HepG2 (cell line): ENCODE data around the gene LRP5. TPM values are rescaled to one million over a fixed set of nuclear protein-coding genes. Genes with fewer than 3 reads are reported as not detected.
A peak's percentile ranks its signal among the peaks of the same experiment; 100 is the strongest.

Experiments
- ATAC-seq: fragments of 200-7000 bp; cut with Tn5 transposase; 3 replicates; pipeline ENCODE4 v1.9.1; 2020; ENCODE audit warnings: mild to moderate bottlenecking, moderate library complexity
- BruUV-seq: library from RNA; stranded (reverse); fragments of 400-500 nt; replicated peaks from 2 replicates; lab custom pipeline; 2021; lab: Mats Ljungman, UMichigan
- CTCF ChIA-PET: fragments of 300-600 bp; formaldehyde crosslinking; extraction: SDS; loops from one replicate; lab custom pipeline; 2021; ENCODE audit warnings: low total read pairs, inconsistent platforms, low intra/inter-chr PET ratio; lab: Yijun Ruan, JAX
- POLR2A ChIA-PET: fragments of 350-600 bp; sonication (Branson Sonifier 250); formaldehyde crosslinking; loops from one replicate; lab custom pipeline; 2020; ENCODE audit warnings: antibody characterized with exemption, inconsistent platforms; lab: Yijun Ruan, JAX
- DNase-seq: peaks from one replicate; pipeline ENCODE4 v3.0.0-alpha.2; 2015; ENCODE audit warnings: low spot score
- FAIRE-seq: peaks from 3 replicates; lab custom pipeline; 2011; peaks lifted over from hg19 to GRCh38; lab: Jason Lieb, UNC
- H2AFZ ChIP-seq: one replicate; pipeline ENCODE4 v1.6.1; 2011; ENCODE audit warnings: low read length, inconsistent platforms
- H3K27ac ChIP-seq: fragments of 300-600 bp; 3 replicates; pipeline ENCODE4 v1.8.0; 2011; ENCODE audit warnings: mixed run types, mild to moderate bottlenecking, mixed read lengths, low read length, inconsistent platforms; ENCODE audit not compliant: insufficient read depth; ENCODE audit errors: extremely low read length
- H3K27me3 ChIP-seq, 2 experiments: fragments of 200-600 bp in 1 of 2; 2 replicates in 1 of 2; 3 replicates in 1 of 2; pipeline versions ENCODE4 v1.6.0 to v1.8.0; 2011; ENCODE audit warnings: low read length in 2 of 2, mild to moderate bottlenecking in 2 of 2, moderate library complexity in 2 of 2, inconsistent platforms in 1 of 2; ENCODE audit not compliant: insufficient read depth in 2 of 2, control insufficient read depth in 1 of 2
- H3K36me3 ChIP-seq, 2 experiments: fragments of 200-600 bp in 1 of 2; replicated peaks in 1 of 2; 2 replicates in 1 of 2; 3 replicates in 1 of 2; pipeline versions ENCODE4 v1.5.1 to v1.8.0; 2011; ENCODE audit warnings: low read length in 2 of 2, inconsistent platforms in 1 of 2; ENCODE audit not compliant: insufficient read depth in 2 of 2, control insufficient read depth in 1 of 2
- H3K4me1 ChIP-seq: 2 replicates; pipeline ENCODE4 v1.5.1; 2012; ENCODE audit warnings: low read length, inconsistent platforms; ENCODE audit not compliant: insufficient read depth
- H3K4me2 ChIP-seq: 2 replicates; pipeline ENCODE4 v1.6.0; 2011; ENCODE audit warnings: low read depth, low read length, inconsistent platforms
- H3K4me3 ChIP-seq, 3 experiments: fragments of 200-600 bp in 1 of 3; sonication (generic), shearing (Covaris generic) in 1 of 3; replicated peaks in 1 of 3; 2 replicates each; pipeline ENCODE4 v1.5.1; 2011 to 2016; ENCODE audit warnings: low read length in 3 of 3, inconsistent platforms in 2 of 3, low read depth in 2 of 3, mild to moderate bottlenecking in 2 of 3, control low read depth in 1 of 3, mixed read lengths in 1 of 3; ENCODE audit not compliant: insufficient read depth in 1 of 3
- H3K79me2 ChIP-seq: one replicate; pipeline ENCODE4 v1.6.1; 2011; ENCODE audit warnings: low read length, inconsistent platforms; ENCODE audit not compliant: insufficient read depth
- H3K9ac ChIP-seq: 2 replicates; pipeline ENCODE4 v1.6.0; 2011; ENCODE audit warnings: mild to moderate bottlenecking, low read depth, low read length, inconsistent platforms; ENCODE audit not compliant: insufficient read depth
- H3K9me3 ChIP-seq: 2 replicates; pipeline ENCODE4 v1.5.1; 2012; ENCODE audit warnings: mild to moderate bottlenecking, low read length
- H4K20me1 ChIP-seq: 2 replicates; pipeline ENCODE4 v1.6.0; 2011; ENCODE audit warnings: inconsistent platforms, mild to moderate bottlenecking, low read length, moderate library complexity; ENCODE audit not compliant: insufficient read depth
- AGO2 ChIP-seq: fragments of 200-400 bp; formaldehyde crosslinking; optimal IDR thresholded peaks from 2 replicates; pipeline ENCODE3; 2017; ENCODE audit warnings: mild to moderate bottlenecking, low read depth, low read length, moderate library complexity
- CCDC6 ChIP-seq: sonication (generic); formaldehyde crosslinking; IDR thresholded peaks from 2 replicates; pipeline ENCODE4 v1.8.1; 2022; ENCODE audit warnings: mild to moderate bottlenecking, missing genetic modification reagents, moderate library complexity
- KAT2B ChIP-seq: fragments of 150-350 bp; IDR thresholded peaks from 2 replicates; pipeline ENCODE4 v1.6.1; 2014; ENCODE audit warnings: low read depth, low read length, borderline replicate concordance
- KDM3A ChIP-seq: IDR thresholded peaks from 2 replicates; pipeline ENCODE4 v1.6.1; 2018; ENCODE audit warnings: low read depth, missing compliant biosample characterization
- PCBP1 ChIP-seq: fragments of 200-400 bp; formaldehyde crosslinking; IDR thresholded peaks from 2 replicates; pipeline ENCODE4 v1.6.1; 2017; ENCODE audit warnings: mild to moderate bottlenecking, low read depth, low read length, borderline replicate concordance
- RBM22 ChIP-seq: fragments of 200-400 bp; formaldehyde crosslinking; optimal IDR thresholded peaks from 2 replicates; pipeline ENCODE3; 2017; ENCODE audit warnings: mild to moderate bottlenecking, low read length, moderate library complexity
- RXRA ChIP-seq: sonication (generic); formaldehyde crosslinking; IDR thresholded peaks from 2 replicates; pipeline ENCODE4 v1.5.1; 2020; ENCODE audit warnings: missing genetic modification reagents
- TFE3 ChIP-seq: IDR thresholded peaks from 2 replicates; pipeline ENCODE4 v1.6.1; 2016
- THYN1 ChIP-seq: sonication (generic); formaldehyde crosslinking; IDR thresholded peaks from 2 replicates; pipeline ENCODE4 v1.8.1; 2023; ENCODE audit warnings: low read depth, mild to moderate bottlenecking, moderate library complexity, missing genetic modification reagents, borderline replicate concordance
- TMF1 ChIP-seq: sonication (generic); formaldehyde crosslinking; IDR thresholded peaks from 2 replicates; pipeline ENCODE4 v1.8.1; 2022; ENCODE audit warnings: low read depth, missing genetic modification reagents
- TSC22D2 ChIP-seq: sonication (generic); formaldehyde crosslinking; IDR thresholded peaks from 2 replicates; pipeline ENCODE4 v1.5.1; 2020; ENCODE audit warnings: missing genetic modification reagents, mild to moderate bottlenecking, borderline replicate concordance
- ZBTB38 ChIP-seq: sonication (generic); formaldehyde crosslinking; IDR thresholded peaks from 2 replicates; pipeline ENCODE4 v1.5.1; 2020; ENCODE audit warnings: mild to moderate bottlenecking, missing genetic modification reagents
- ZBTB7A ChIP-seq: sonication (generic); formaldehyde crosslinking; IDR thresholded peaks from 2 replicates; pipeline ENCODE4 v1.8.0; 2022; ENCODE audit warnings: mild to moderate bottlenecking, missing genetic modification reagents
- ZNF839 ChIP-seq: sonication (generic); formaldehyde crosslinking; IDR thresholded peaks from 2 replicates; pipeline ENCODE4 v1.4.0; 2020; ENCODE audit warnings: missing genetic modification reagents, mild to moderate bottlenecking, borderline replicate concordance
- ZZZ3 ChIP-seq: sonication (generic); formaldehyde crosslinking; IDR thresholded peaks from 2 replicates; pipeline ENCODE4 v1.4.0; 2020; ENCODE audit warnings: missing genetic modification reagents, mild to moderate bottlenecking, borderline replicate concordance
- WGBS: methylation state at CpG from one replicate; pipeline ENCODE4 v1.1.6; 2017; ENCODE audit warnings: low lambda C conversion rate; 5-methylcytosine and 5-hydroxymethylcytosine counted together
- in situ Hi-C: cut with HindIII; loops from 2 replicates; pipeline ENCODE4 v1.10.0; 2017; ENCODE audit warnings: low pct_unique_long_range_greater_than_20kb; ENCODE audit not compliant: extremely low pct_ligation_motif_present
- intact Hi-C: fragments of 100-400 bp; cut with micrococcal nuclease; formaldehyde crosslinking; loops from one replicate; pipeline ENCODE4 v1.10.0; 2022; ENCODE audit not compliant: unreplicated experiment
- polyA plus RNA-seq, 8 experiments: library from polyadenylated mRNA; depleted of rRNA in 3 of 8; stranded (reverse) in 7 of 8; unstranded in 1 of 8; fragments of >200 nt; fragmentation: Illumina TruSeq in 4 of 8; extraction: Trizol in 4 of 8; gene quantifications; 2 replicates each; pipeline versions ENCODE4 v1.2.1 to v1.2.3, GENCODE V29; 2011 to 2016; ENCODE audit warnings: low read depth in 4 of 8, missing spikeins in 1 of 8, mixed read lengths in 1 of 8; ENCODE audit not compliant: insufficient read depth in 1 of 8
- total RNA-seq, 5 experiments: library from RNA; depleted of rRNA; stranded (reverse); fragments of >200 nt; fragmentation: Illumina TruSeq; extraction: Trizol; gene quantifications; 2 replicates each; pipeline ENCODE4 v1.2.3, GENCODE V29; 2016; ENCODE audit warnings: low read depth in 1 of 5
- TF ChIP-seq, protein P1 (sequence below): sonication (generic); formaldehyde crosslinking; IDR thresholded peaks from 2 replicates; pipeline ENCODE4 v1.5.1; 2020; ENCODE audit warnings: missing genetic modification reagents, mild to moderate bottlenecking, borderline replicate concordance
- TF ChIP-seq, protein P2 (sequence below): sonication (generic); IDR thresholded peaks from 2 replicates; pipeline ENCODE4 v1.6.1; 2016; ENCODE audit warnings: low read depth, borderline replicate concordance

The LRP5 gene
- total and polyA plus RNA-seq, 2 of the 13 experiments (the other 11 are each of a cell fraction or from before 2014, with no cell fraction given): 40.4 to 64.0 TPM

DNA sequence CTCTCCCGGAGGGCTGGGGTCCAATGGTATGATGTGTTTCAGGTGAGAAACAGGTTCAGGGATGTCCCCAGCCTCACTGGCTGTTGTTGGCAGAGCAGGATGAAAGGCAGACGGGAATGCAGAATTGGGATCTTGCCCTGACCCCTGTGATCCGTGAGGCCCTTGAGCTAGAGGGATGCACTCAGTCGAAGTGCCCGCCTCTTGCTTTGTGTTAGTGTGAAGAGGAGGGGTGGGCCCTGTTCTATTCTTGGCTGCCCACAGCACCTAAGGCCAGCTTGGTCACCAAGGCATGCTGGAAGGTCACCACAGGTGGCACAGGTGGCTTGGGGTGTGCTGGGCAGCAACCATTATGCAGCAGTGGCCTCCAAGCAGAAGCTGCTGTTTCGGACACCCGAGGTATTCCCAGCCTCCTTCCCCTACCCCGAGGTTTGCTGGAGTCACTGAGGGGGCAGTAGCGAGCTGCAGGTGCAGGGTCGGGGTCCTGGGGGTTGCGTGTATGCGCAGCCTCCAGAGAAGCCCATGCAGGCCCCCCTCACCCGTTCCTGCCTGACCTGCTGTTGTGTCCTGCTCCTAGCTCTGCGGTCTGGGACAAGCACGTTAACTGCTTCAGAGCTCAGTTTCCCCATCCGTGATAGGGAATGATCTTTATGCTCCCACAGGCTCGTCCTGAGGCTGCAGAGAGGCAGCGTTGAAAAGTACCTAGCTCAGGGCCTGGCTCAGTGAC is 13.0 kb downstream of the LRP5 start (continued):
- TF ChIP-seq, protein P1, sequence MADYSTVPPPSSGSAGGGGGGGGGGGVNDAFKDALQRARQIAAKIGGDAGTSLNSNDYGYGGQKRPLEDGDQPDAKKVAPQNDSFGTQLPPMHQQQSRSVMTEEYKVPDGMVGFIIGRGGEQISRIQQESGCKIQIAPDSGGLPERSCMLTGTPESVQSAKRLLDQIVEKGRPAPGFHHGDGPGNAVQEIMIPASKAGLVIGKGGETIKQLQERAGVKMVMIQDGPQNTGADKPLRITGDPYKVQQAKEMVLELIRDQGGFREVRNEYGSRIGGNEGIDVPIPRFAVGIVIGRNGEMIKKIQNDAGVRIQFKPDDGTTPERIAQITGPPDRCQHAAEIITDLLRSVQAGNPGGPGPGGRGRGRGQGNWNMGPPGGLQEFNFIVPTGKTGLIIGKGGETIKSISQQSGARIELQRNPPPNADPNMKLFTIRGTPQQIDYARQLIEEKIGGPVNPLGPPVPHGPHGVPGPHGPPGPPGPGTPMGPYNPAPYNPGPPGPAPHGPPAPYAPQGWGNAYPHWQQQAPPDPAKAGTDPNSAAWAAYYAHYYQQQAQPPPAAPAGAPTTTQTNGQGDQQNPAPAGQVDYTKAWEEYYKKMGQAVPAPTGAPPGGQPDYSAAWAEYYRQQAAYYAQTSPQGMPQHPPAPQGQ (CRISPR knock-in tag): no peak

- POLR2A ChIA-PET: interaction anchor here (1.2 to 8.9 kb wide), 4 partner anchors 9 to 55 kb away, joined by 3 to 106 read pairs (median 48); partner anchors contain the start of gene C11orf24
- Histone ChIP-seq H3K27ac (peak overlapping the region; percentile 82), H3K9me3 (no peaks in the 10 kb centered on the region), H3K4me2 (no peak overlapping the region), H2AFZ (no peak overlapping the region), H4K20me1 (peaks cover 40% of the 10 kb centered on the region), H3K9ac (no peak overlapping the region), H3K4me1 (peaks cover 99% of the 10 kb centered on the region), H3K79me2 (peaks cover 99% of the 10 kb centered on the region), H3K36me3 (peaks cover 5 to 14% of the 10 kb centered on the region in 2 experiments; a peak in 3 of 5 replicates), H3K4me3 (no peak overlapping the region), H3K27me3 (no peaks in the 10 kb centered on the region)
- CTCF ChIA-PET: no interaction called here
- 94% methylated on average over 6 of the region's 13 CpGs for WGBS
- no TSS peak for BruUV-seq
- FAIRE-seq: no peak
- peak; percentile 4; the same call in 2 of the 3 replicates for ATAC-seq
- intact Hi-C loops (no loop called here), in situ Hi-C loops (no loop called here)
- DNase-seq: no peak
- TF ChIP-seq ZNF839 (no peak), TFE3 (CRISPR knock-in tag) (no peak), THYN1 (CRISPR knock-in tag) (no peak), ZBTB7A (CRISPR knock-in tag) (0 out of 2 replicates have a peak, but pooled peaks have one; percentile 12), AGO2 (no peak), RXRA (CRISPR knock-in tag) (no peak), PCBP1 (no peak), ZZZ3 (no peak), RBM22 (peak; percentile 55), CCDC6 (CRISPR knock-in tag) (no peak), ZBTB38 (CRISPR knock-in tag) (0 out of 2 replicates have a peak, but pooled peaks have one; percentile 17), TMF1 (CRISPR knock-in tag) (no peak), KAT2B (no peak), TSC22D2 (CRISPR knock-in tag) (no peak), KDM3A (CRISPR knock-in tag) (no peak)
- TF ChIP-seq, protein P2, sequence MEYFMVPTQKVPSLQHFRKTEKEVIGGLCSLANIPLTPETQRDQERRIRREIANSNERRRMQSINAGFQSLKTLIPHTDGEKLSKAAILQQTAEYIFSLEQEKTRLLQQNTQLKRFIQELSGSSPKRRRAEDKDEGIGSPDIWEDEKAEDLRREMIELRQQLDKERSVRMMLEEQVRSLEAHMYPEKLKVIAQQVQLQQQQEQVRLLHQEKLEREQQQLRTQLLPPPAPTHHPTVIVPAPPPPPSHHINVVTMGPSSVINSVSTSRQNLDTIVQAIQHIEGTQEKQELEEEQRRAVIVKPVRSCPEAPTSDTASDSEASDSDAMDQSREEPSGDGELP: 0 out of 2 replicates have a peak, but pooled peaks have one; percentile 18
These were observed 13.5 kb downstream of the LRP5 start for GRCh38 chr11:68325907-68326220.
